Sigmoid colon (tissue), 7 donors: Measurements from ENCODE around the gene LHPP. TPM values are rescaled to one million over a fixed set of nuclear protein-coding genes. Genes with fewer than 3 reads are reported as not detected.

Experiments used
- DNase-seq: peaks from one replicate; pipeline ENCODE4 v3.0.0-alpha.2; 2019
- H3K27ac ChIP-seq, 4 donors: fragments of 200-600 bp; sonication (generic); one replicate each; pipeline ENCODE4 v1.5.1; 2016 to 2019; ENCODE audit warnings: mild to moderate bottlenecking in 1 of 4
- H3K27me3 ChIP-seq, 3 donors: fragments of 200-600 bp; sonication (generic); one replicate each; pipeline ENCODE4 v1.5.1; 2019; ENCODE audit warnings: mild to moderate bottlenecking in 1 of 3
- H3K36me3 ChIP-seq, 4 donors: fragments of 200-600 bp; sonication (generic); one replicate each; pipeline ENCODE4 v1.5.1; 2016 to 2019
- H3K4me1 ChIP-seq, 4 donors: fragments of 200-600 bp; sonication (generic); one replicate each; pipeline ENCODE4 v1.5.1; 2017 to 2019
- H3K4me3 ChIP-seq, 4 donors: fragments of 200-600 bp; sonication (generic); one replicate each; pipeline ENCODE4 v1.5.1; 2017 to 2019; ENCODE audit warnings: mild to moderate bottlenecking in 2 of 4, moderate library complexity in 1 of 4
- H3K9me3 ChIP-seq, 4 donors: fragments of 200-600 bp in 3 of 4; sonication (generic) in 3 of 4; one replicate each; pipeline versions ENCODE4 v1.5.1 to v1.6.1; 2013 to 2019
- CTCF ChIP-seq, 4 experiments: fragments of 450-650 bp in 3 of 4; fragments of 200-600 bp in 1 of 4; IDR thresholded peaks; one replicate each; pipeline ENCODE4 v1.5.1; 2016 to 2019; ENCODE audit warnings: antibody characterized with exemption in 4 of 4, mild to moderate bottlenecking in 3 of 4, moderate library complexity in 2 of 4
- EP300 ChIP-seq, 4 donors: sonication (generic); formaldehyde crosslinking; IDR thresholded peaks; one replicate each; pipeline ENCODE4 v1.6.1; 2017; ENCODE audit warnings: antibody characterized with exemption in 4 of 4
- POLR2A ChIP-seq, 2 donors: fragments of 450-650 bp; IDR thresholded peaks; one replicate each; pipeline ENCODE4 v1.6.1; 2016; ENCODE audit warnings: antibody characterized with exemption in 2 of 2, mild to moderate bottlenecking in 2 of 2, moderate library complexity in 2 of 2
- POLR2AphosphoS5 ChIP-seq, 4 donors: sonication (generic); formaldehyde crosslinking; IDR thresholded peaks; one replicate each; pipeline ENCODE4 v1.6.1; 2017; ENCODE audit warnings: antibody characterized with exemption in 4 of 4
- WGBS, 2 donors: extraction: QIAGEN DNeasy Blood & Tissue Kit; methylation state at CpG; one replicate each; pipeline ENCODE4 v1.1.7; 2013; 5-methylcytosine and 5-hydroxymethylcytosine counted together
- intact Hi-C: fragments of 100-400 bp; cut with DNase I; formaldehyde crosslinking; loops from one replicate; pipeline ENCODE4 v1.15.1; 2023
- polyA plus RNA-seq, 3 donors: library from polyadenylated mRNA; stranded (reverse); fragments of 200-250 nt; gene quantifications; one replicate each; pipeline ENCODE4 v1.2.3, GENCODE V29; 2013
- total RNA-seq, 4 donors: library from RNA; depleted of rRNA; stranded (reverse); fragments of >200 nt; gene quantifications; one replicate each; pipeline ENCODE4 v1.1.0, GENCODE V29; 2016
- donor health status: healthy with polysubstance abuse.
- donor health status: Bipolar disorder and iron deficiency.
- donor health status: healthy.

LHPP gene
- total and polyA plus RNA-seq, 7 donors = 17.1 to 35.7 (median 20.6) TPM

GRCh38 chr10:124480860-124481259 is 19.2 kb downstream of the LHPP start:
- intact Hi-C loops = no loop called here
- no peaks in the 10 kb centered on the region for H3K9me3 ChIP-seq
- WGBS, 2 donors = 83 to 89% methylated on average over 5 of the region's 5 CpGs
- TF ChIP-seq POLR2AphosphoS5 (IDR thresholded peaks at IDR 0.05) (no peak), CTCF (IDR thresholded peaks at IDR 0.05) (no peak), POLR2A (IDR thresholded peaks at IDR 0.05) (no peak), EP300 (IDR thresholded peaks at IDR 0.05) (no peak)
- H3K36me3 ChIP-seq = no peaks in the 10 kb centered on the region
- no peak for DNase-seq
- H3K4me3 ChIP-seq = no peak overlapping the region
- peaks cover 0 to 3% (median 0%) of the 10 kb centered on the region in 4 donors for H3K4me1 ChIP-seq
- no peak overlapping the region for H3K27ac ChIP-seq
- H3K27me3 ChIP-seq = no peaks in the 10 kb centered on the region

GRCh38 chr10:124481717-124482116 is 20.1 kb downstream of the LHPP start:
- Histone ChIP-seq H3K27ac (no peak overlapping the region), H3K9me3 (peaks cover 0 to 5% (median 0%) of the 10 kb centered on the region in 4 donors), H3K36me3 (no peaks in the 10 kb centered on the region), H3K4me3 (no peak overlapping the region), H3K27me3 (no peaks in the 10 kb centered on the region), H3K4me1 (peaks cover 0 to 3% (median 0%) of the 10 kb centered on the region in 4 donors)
- intact Hi-C loops = no loop called here
- TF ChIP-seq POLR2A (IDR thresholded peaks at IDR 0.05) (no peak), CTCF (IDR thresholded peaks at IDR 0.05) (no peak), EP300 (IDR thresholded peaks at IDR 0.05) (no peak), POLR2AphosphoS5 (IDR thresholded peaks at IDR 0.05) (no peak)
- no peak for DNase-seq
- 87% methylated on average over 6 of the region's 6 CpGs for WGBS, 2 donors

- no peak for TF ChIP-seq POLR2AphosphoS5 (IDR thresholded peaks at IDR 0.05)
- TF ChIP-seq CTCF (IDR thresholded peaks at IDR 0.05) = no peak
- TF ChIP-seq EP300 (IDR thresholded peaks at IDR 0.05) = no peak
- TF ChIP-seq POLR2A (IDR thresholded peaks at IDR 0.05) = no peak
- no peak for DNase-seq
- H3K36me3 ChIP-seq = no peaks in the 10 kb centered on the region
- peaks cover 0 to 6% (median 0%) of the 10 kb centered on the region in 4 donors for H3K9me3 ChIP-seq
- H3K27me3 ChIP-seq = no peaks in the 10 kb centered on the region
- H3K27ac ChIP-seq = no peak overlapping the region
- no peak overlapping the region for H3K4me3 ChIP-seq
- peaks cover 0 to 3% (median 0%) of the 10 kb centered on the region in 4 donors for H3K4me1 ChIP-seq
- 92% methylated on average over 10 of the region's 10 CpGs for WGBS, 2 donors
- intact Hi-C loops = no loop called here
Measured at GRCh38 chr10:124482236-124482800, 20.7 kb downstream of the LHPP start.

GRCh38 chr10:124482876-124483275 is 21.3 kb downstream of the LHPP start:
- WGBS, 2 donors = 90 to 94% methylated on average over 12 of the region's 12 CpGs
- Histone ChIP-seq H3K27ac (no peak overlapping the region), H3K4me3 (no peak overlapping the region), H3K4me1 (no peaks in the 10 kb centered on the region), H3K36me3 (no peaks in the 10 kb centered on the region), H3K27me3 (no peaks in the 10 kb centered on the region), H3K9me3 (peaks cover 0 to 6% (median 0%) of the 10 kb centered on the region in 4 donors)
- TF ChIP-seq POLR2A (IDR thresholded peaks at IDR 0.05) (no peak), CTCF (IDR thresholded peaks at IDR 0.05) (no peak)
- DNase-seq = no peak
- intact Hi-C loops = no loop called here

GRCh38 chr10:124484031-124484430 is 22.4 kb downstream of the LHPP start:
- 96 to 97% methylated on average over 17 of the region's 17 CpGs for WGBS, 2 donors

More at GRCh38 chr10:124484031-124484430, 22.4 kb downstream of the LHPP start:
- Histone ChIP-seq H3K36me3 (no peaks in the 10 kb centered on the region), H3K4me1 (no peaks in the 10 kb centered on the region), H3K9me3 (peaks cover 0 to 6% (median 0%) of the 10 kb centered on the region in 4 donors), H3K27ac (no peak overlapping the region), H3K4me3 (no peak overlapping the region), H3K27me3 (no peaks in the 10 kb centered on the region)
- TF ChIP-seq EP300 (IDR thresholded peaks at IDR 0.05) (no peak), CTCF (IDR thresholded peaks at IDR 0.05) (no peak), POLR2A (IDR thresholded peaks at IDR 0.05) (no peak), POLR2AphosphoS5 (IDR thresholded peaks at IDR 0.05) (no peak)
- DNase-seq = no peak
- intact Hi-C loops = no loop called here
